Neural progenitor cell (in vitro differentiated cells): ENCODE results near the gene GNAQ. TPM values are rescaled to one million over a fixed set of nuclear protein-coding genes. Genes with fewer than 3 reads are reported as not detected.
A peak's percentile ranks its signal among the peaks of the same experiment; 100 is the strongest.

Experiments
- DNase-seq: peaks from one replicate; pipeline ENCODE4 v3.0.0-alpha.2; 2016; ENCODE audit warnings: low spot score
- H2AFZ ChIP-seq: fragments of 200-600 bp; sonication (generic); replicated peaks from 2 replicates; pipeline ENCODE4 v1.6.1; 2016; ENCODE audit warnings: antibody characterized with exemption
- H3F3A ChIP-seq: fragments of 200-600 bp; sonication (generic); 2 replicates; pipeline ENCODE4 v1.6.1; 2016; ENCODE audit warnings: antibody characterized with exemption, low read depth
- H3K27ac ChIP-seq: fragments of 200-600 bp; sonication (generic); 2 replicates; pipeline ENCODE4 v1.5.1; 2016; ENCODE audit warnings: mild to moderate bottlenecking
- H3K27me3 ChIP-seq: fragments of 200-600 bp; sonication (generic); 2 replicates; pipeline ENCODE4 v1.6.1; 2016; ENCODE audit warnings: mild to moderate bottlenecking, moderate library complexity
- H3K36me3 ChIP-seq: fragments of 200-600 bp; sonication (generic); 2 replicates; pipeline ENCODE4 v1.5.1; 2016
- H3K4me1 ChIP-seq: fragments of 200-600 bp; sonication (generic); 2 replicates; pipeline ENCODE4 v1.6.1; 2016; ENCODE audit warnings: mixed run types
- H3K4me2 ChIP-seq: fragments of 200-600 bp; sonication (generic); 2 replicates; pipeline ENCODE4 v1.6.1; 2016
- H3K4me3 ChIP-seq: fragments of 200-600 bp; sonication (generic); 2 replicates; pipeline ENCODE4 v1.5.1; 2016
- H3K79me2 ChIP-seq: fragments of 200-600 bp; sonication (generic); 2 replicates; pipeline ENCODE4 v1.6.1; 2016; ENCODE audit warnings: low read depth
- H3K9ac ChIP-seq: fragments of 200-600 bp; sonication (generic); 2 replicates; pipeline ENCODE4 v1.6.1; 2016
- H3K9me3 ChIP-seq: fragments of 200-600 bp; sonication (generic); 2 replicates; pipeline ENCODE4 v1.5.1; 2016; ENCODE audit warnings: low read depth
- H4K20me1 ChIP-seq: fragments of 200-600 bp; sonication (generic); 2 replicates; pipeline ENCODE4 v1.6.1; 2016; ENCODE audit warnings: low read depth
- H3K27ac Mint-ChIP-seq: 3 replicates; pipeline ENCODE4 v1.8.0; 2021; ENCODE audit warnings: mixed read lengths
- H3K27me3 Mint-ChIP-seq: 2 replicates; pipeline ENCODE4 v1.8.0; 2022; ENCODE audit warnings: low read depth, mild to moderate bottlenecking, inconsistent platforms, moderate library complexity, mixed read lengths; ENCODE audit not compliant: insufficient read depth
- H3K36me3 Mint-ChIP-seq: 3 replicates; pipeline ENCODE4 v1.8.0; 2021; ENCODE audit warnings: mixed read lengths
- H3K4me1 Mint-ChIP-seq: 3 replicates; pipeline ENCODE4 v1.8.0; 2021; ENCODE audit warnings: mixed read lengths
- H3K4me3 Mint-ChIP-seq: 3 replicates; pipeline ENCODE4 v1.8.0; 2021; ENCODE audit warnings: mild to moderate bottlenecking, moderate library complexity, mixed read lengths
- H3K9me3 Mint-ChIP-seq: 3 replicates; pipeline ENCODE4 v1.8.0; 2020; ENCODE audit warnings: mixed read lengths
- CTCF ChIP-seq: fragments of 200-600 bp; sonication (generic); IDR thresholded peaks from 2 replicates; pipeline ENCODE4 v1.5.1; 2017; ENCODE audit warnings: antibody characterized with exemption, mild to moderate bottlenecking
- EZH2 ChIP-seq: fragments of 200-600 bp; sonication (generic); IDR thresholded peaks from 2 replicates; pipeline ENCODE4 v1.6.1; 2017; ENCODE audit warnings: antibody characterized with exemption, mild to moderate bottlenecking, moderate library complexity
- EZH2phosphoT487 ChIP-seq: fragments of 200-600 bp; sonication (generic); IDR thresholded peaks from 2 replicates; pipeline ENCODE4 v1.6.1; 2017; ENCODE audit warnings: antibody characterized with exemption
- total RNA-seq: library from RNA; depleted of rRNA; stranded (reverse); fragments of >200 nt; gene quantifications from 2 replicates; pipeline ENCODE4 v1.2.3, GENCODE V29; 2015; ENCODE audit warnings: low replicate concordance

GNAQ gene
- total RNA-seq, 1 donor from 2014 or later, result 87.9 TPM

GRCh38 chr9:77876590-77876989 is 155.0 kb downstream of the GNAQ start:
- H4K20me1 ChIP-seq, result peaks cover 32% of the 10 kb centered on the region
- no peak overlapping the region for H3K4me3 Mint-ChIP-seq
- TF ChIP-seq CTCF (no peak), EZH2phosphoT487 (no peak), EZH2 (no peak)

GRCh38 chr9:77876091-77876490 is 155.5 kb downstream of the GNAQ start:
- no peaks in the 10 kb centered on the region for H3K9me3 ChIP-seq
- H3K4me1 Mint-ChIP-seq, result peaks cover 33% of the 10 kb centered on the region
- no peaks in the 10 kb centered on the region for H3F3A ChIP-seq
- no peak overlapping the region for H3K4me2 ChIP-seq
- H3K9me3 Mint-ChIP-seq, result no peaks in the 10 kb centered on the region
- no peaks in the 10 kb centered on the region for H3K27me3 Mint-ChIP-seq
- no peak overlapping the region for H2AFZ ChIP-seq
- peaks cover 31% of the 10 kb centered on the region for H4K20me1 ChIP-seq
- H3K4me3 Mint-ChIP-seq, result no peak overlapping the region
- peaks cover 13% of the 10 kb centered on the region for H3K4me1 ChIP-seq
- peak overlapping the region; percentile 36 for H3K27ac ChIP-seq
- H3K36me3 ChIP-seq, result no peaks in the 10 kb centered on the region
- H3K36me3 Mint-ChIP-seq, result peaks cover 4% of the 10 kb centered on the region
- no peak overlapping the region for H3K4me3 ChIP-seq
- TF ChIP-seq CTCF (no peak), EZH2 (no peak), EZH2phosphoT487 (no peak)
- H3K27me3 ChIP-seq, result no peaks in the 10 kb centered on the region
- peaks cover 42% of the 10 kb centered on the region for H3K79me2 ChIP-seq
- no peak overlapping the region for H3K27ac Mint-ChIP-seq
- H3K9ac ChIP-seq, result no peak overlapping the region
- peak; percentile 11 for DNase-seq

More at GRCh38 chr9:77876590-77876989, 155.0 kb downstream of the GNAQ start:
- Histone ChIP-seq H2AFZ (no peak overlapping the region), H3K4me1 (peaks cover 13% of the 10 kb centered on the region), H3K36me3 (no peaks in the 10 kb centered on the region), H3F3A (no peaks in the 10 kb centered on the region), H3K27ac (peak overlapping the region; percentile 36), H3K79me2 (peaks cover 41% of the 10 kb centered on the region), H3K9me3 (no peaks in the 10 kb centered on the region), H3K27me3 (no peaks in the 10 kb centered on the region), H3K4me3 (no peak overlapping the region), H3K4me2 (no peak overlapping the region), H3K9ac (no peak overlapping the region)
- peaks cover 35% of the 10 kb centered on the region for H3K4me1 Mint-ChIP-seq
- no peaks in the 10 kb centered on the region for H3K9me3 Mint-ChIP-seq
- H3K27ac Mint-ChIP-seq, result no peak overlapping the region
- H3K36me3 Mint-ChIP-seq, result peaks cover 4% of the 10 kb centered on the region
- no peak for DNase-seq
- no peaks in the 10 kb centered on the region for H3K27me3 Mint-ChIP-seq

GRCh38 chr9:77872863-77873262 is 158.7 kb downstream of the GNAQ start:
- no peaks in the 10 kb centered on the region for H3K27me3 ChIP-seq
- peak overlapping the region; percentile 15 for H3K27ac Mint-ChIP-seq

More at GRCh38 chr9:77872863-77873262, 158.7 kb downstream of the GNAQ start:
- DNase-seq, result no peak
- Histone ChIP-seq H3K4me2 (no peak overlapping the region), H3K4me3 (no peak overlapping the region), H3K9me3 (no peaks in the 10 kb centered on the region), H3K4me1 (peaks cover 13% of the 10 kb centered on the region), H3K27ac (no peak overlapping the region), H4K20me1 (peaks cover 31% of the 10 kb centered on the region), H3K36me3 (no peaks in the 10 kb centered on the region), H3F3A (no peaks in the 10 kb centered on the region), H3K79me2 (peaks cover 39% of the 10 kb centered on the region), H2AFZ (no peak overlapping the region), H3K9ac (no peak overlapping the region)
- Mint-ChIP-seq H3K9me3 (no peaks in the 10 kb centered on the region), H3K4me1 (peaks cover 27% of the 10 kb centered on the region), H3K27me3 (no peaks in the 10 kb centered on the region), H3K36me3 (peaks cover 2% of the 10 kb centered on the region), H3K4me3 (no peak overlapping the region)
- TF ChIP-seq EZH2phosphoT487, result no peak
- no peak for TF ChIP-seq EZH2
- no peak for TF ChIP-seq CTCF
